A172 (cell line): Measurements from ENCODE around the gene STEAP1. TPM values are rescaled to one million over a fixed set of nuclear protein-coding genes. Genes with fewer than 3 reads are reported as not detected.
"Not testable (repeated sequence)": the region's sequence is repeated elsewhere in the genome, so short reads cannot be mapped to it uniquely, and the experiment has no call there.

Source experiments
- DNase-seq: peaks from one replicate; pipeline ENCODE4 v3.0.0-alpha.2; 2015; ENCODE audit warnings: low spot score
- total RNA-seq: library from RNA; depleted of rRNA; stranded (reverse); fragments of >200 nt; shearing (Covaris generic); gene quantifications from 2 replicates; pipeline ENCODE4 v1.2.3, GENCODE V29; 2014; rRNA removed

The STEAP1 gene
- 0.83 and 1.5 TPM in 2 replicates for total RNA-seq

GRCh38 chr7:90153943-90154771 is at the start of gene STEAP1:
Gene STEAP1, plus strand, starts transcription at chr7:90154469. Its CDS starts 5,320 bp downstream, at chr7:90159789.
- peak; percentile 60 for DNase-seq

- not testable (repeated sequence) for DNase-seq
These were observed 39.3 kb upstream of the STEAP1 start for GRCh38 chr7:90114972-90115371.

- not testable (repeated sequence) for DNase-seq
These were observed 35.6 kb upstream of the STEAP1 start for GRCh38 chr7:90118551-90119177.

- DNase-seq = no peak
These were observed 34.9 kb upstream of the STEAP1 start for GRCh38 chr7:90119178-90119971.

GRCh38 chr7:90120205-90120604 is 34.1 kb upstream of the STEAP1 start:
- not testable (repeated sequence) for DNase-seq

GRCh38 chr7:90131746-90132145 is 22.5 kb upstream of the STEAP1 start:
- DNase-seq = peak; percentile 8

GRCh38 chr7:90147079-90147960 is 6.9 kb upstream of the STEAP1 start:
- not testable (repeated sequence) for DNase-seq

GRCh38 chr7:90149428-90149827 is 4.8 kb upstream of the STEAP1 start:
- DNase-seq = peak; percentile 40

- not testable (repeated sequence) for DNase-seq
These were observed 2.4 kb upstream of the STEAP1 start for GRCh38 chr7:90151884-90152283.

- DNase-seq = peak; percentile 52
These were observed 1.5 kb upstream of the STEAP1 start for GRCh38 chr7:90152642-90153253.

GRCh38 chr7:90155206-90155605 is 937 bp downstream of the STEAP1 start:
- DNase-seq = no peak

GRCh38 chr7:90157331-90157730 is 3.1 kb downstream of the STEAP1 start:
- DNase-seq = not testable (repeated sequence)

- DNase-seq = not testable (repeated sequence)
These were observed 3.6 kb downstream of the STEAP1 start for GRCh38 chr7:90157761-90158350.

- DNase-seq = no peak
These were observed 9.3 kb downstream of the STEAP1 start for GRCh38 chr7:90163534-90163933.

- DNase-seq = no peak
These were observed 11.5 kb downstream of the STEAP1 start for GRCh38 chr7:90165724-90166123.

- no peak for DNase-seq
These were observed 11.9 kb downstream of the STEAP1 start for GRCh38 chr7:90166153-90166552.

GRCh38 chr7:90167361-90167760 is 13.1 kb downstream of the STEAP1 start:
- no peak for DNase-seq

GRCh38 chr7:90169891-90170290 is 15.6 kb downstream of the STEAP1 start:
- no peak for DNase-seq

- no peak for DNase-seq
These were observed 17.9 kb downstream of the STEAP1 start for GRCh38 chr7:90172121-90172520.

GRCh38 chr7:90172624-90173023 is 18.4 kb downstream of the STEAP1 start:
- no peak for DNase-seq
